HG02973 (cell line): ENCODE measurements around the gene DCAF4.

ENCODE experiments used
- ATAC-seq: cut with Tn5 transposase; IDR thresholded peaks from one replicate; pipeline ENCODE4 v1.9.1; 2021; ENCODE audit warnings: moderate library complexity; ENCODE audit not compliant: unreplicated experiment

Gene DCAF4

DNA sequence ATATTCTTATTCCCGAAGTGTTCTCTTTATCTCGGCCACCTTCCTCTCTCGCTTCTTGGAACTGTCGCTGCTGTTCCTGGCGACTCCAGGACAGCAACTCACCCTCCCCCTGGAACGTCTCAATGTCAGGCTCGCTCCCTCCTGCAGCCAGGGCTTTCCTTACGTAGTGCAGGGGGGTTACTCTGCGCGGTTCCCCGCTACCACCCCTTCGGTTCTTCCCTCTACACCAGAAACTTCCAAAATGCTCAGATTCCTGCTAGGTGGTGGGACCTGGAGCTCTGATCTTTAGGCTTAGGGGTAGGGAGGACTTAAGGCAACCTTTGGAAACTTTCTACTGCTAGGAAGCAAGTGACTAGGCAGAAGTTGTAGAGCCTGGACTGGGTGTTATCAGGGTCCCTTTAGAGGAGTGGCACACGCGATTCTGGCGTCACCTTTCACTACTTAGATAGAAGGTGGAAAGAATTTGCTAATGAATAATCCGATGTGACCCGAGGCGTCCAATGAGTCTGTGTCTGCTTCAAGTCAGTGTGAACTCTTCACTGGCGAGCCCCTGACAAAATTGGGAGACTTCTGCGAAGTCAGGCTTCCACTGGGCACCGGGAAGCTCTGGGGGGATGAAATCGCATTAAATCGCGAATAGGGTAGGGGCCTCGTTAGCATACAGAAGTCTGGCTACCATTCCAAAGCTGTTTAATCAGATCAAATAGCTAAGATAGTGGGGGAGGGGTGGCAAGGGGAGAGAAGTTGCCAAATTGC is 31.5 kb upstream of the DCAF4 start:
- ATAC-seq = no peak

DNA sequence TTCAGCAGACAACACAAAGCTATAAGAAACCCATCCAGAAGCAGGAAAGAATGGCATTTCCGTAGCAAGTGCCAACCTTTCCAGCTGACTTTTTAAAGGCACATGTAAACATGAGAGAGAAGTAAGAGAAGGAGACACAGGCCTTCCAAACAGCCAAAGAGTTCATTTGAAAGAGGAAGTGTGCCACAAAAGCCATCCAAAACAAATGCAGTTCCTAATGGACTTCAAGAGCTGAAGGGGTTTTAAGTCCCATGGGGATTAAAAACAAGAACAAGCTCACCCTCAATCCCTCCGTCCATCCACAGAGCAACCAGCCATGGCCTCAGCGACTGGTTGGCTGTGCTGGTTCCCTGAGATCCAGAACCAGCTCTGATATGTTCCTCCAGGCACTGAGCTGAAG is 27.8 kb upstream of the DCAF4 start:
- no peak for ATAC-seq

DNA sequence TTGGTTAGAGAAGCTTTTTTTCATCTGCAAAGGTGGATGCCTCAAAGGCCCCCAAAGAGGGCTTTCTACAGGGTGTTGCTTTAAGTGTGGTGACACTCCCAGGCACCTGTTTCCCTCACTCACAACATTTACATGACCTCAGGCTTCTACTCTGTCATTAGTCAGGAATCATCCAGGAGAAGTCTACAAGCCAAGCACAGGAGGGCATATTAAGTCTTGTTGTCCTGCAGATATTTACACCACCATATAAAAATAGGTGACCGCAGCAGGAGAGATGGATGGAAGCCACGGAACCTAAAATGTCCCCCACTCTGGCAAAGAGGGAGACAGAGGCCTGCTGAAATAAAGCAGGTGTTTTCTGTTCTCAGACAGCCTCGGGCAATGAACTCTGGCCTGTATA is 24.9 kb upstream of the DCAF4 start:
- no peak for ATAC-seq

DNA sequence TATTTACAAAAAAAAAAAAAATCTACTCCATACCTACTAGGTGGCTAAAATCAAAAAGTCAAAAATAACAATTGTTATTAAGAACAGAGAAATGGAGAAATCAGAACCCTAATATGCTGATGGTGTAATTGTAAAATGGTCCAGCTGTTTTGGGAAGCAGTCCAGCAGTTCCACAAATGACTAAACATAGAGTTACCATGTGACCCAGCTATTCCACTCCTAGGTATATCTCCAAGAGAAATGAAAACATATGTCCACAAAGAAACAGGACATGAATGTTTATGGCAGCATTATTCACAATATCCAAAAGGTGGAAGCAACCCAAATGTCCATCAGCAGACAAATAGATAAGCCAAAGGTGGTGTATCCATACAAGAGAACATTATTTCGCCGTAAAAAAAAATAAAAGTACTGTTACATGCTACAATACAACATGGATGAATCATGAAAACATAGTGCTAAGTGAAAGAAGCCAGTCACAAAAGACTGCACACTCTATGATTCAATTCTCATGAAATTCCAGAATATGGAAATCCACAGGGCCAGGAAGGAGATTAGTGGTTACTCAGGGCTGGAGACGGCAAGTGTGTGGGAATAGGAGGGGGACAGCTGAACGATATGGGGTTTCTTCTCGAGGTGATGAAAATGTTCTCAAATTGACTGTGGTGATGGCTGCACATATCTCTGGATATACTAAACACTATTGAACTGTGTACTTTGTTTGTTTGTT is 23.3 kb upstream of the DCAF4 start:
- ATAC-seq = no peak

DNA sequence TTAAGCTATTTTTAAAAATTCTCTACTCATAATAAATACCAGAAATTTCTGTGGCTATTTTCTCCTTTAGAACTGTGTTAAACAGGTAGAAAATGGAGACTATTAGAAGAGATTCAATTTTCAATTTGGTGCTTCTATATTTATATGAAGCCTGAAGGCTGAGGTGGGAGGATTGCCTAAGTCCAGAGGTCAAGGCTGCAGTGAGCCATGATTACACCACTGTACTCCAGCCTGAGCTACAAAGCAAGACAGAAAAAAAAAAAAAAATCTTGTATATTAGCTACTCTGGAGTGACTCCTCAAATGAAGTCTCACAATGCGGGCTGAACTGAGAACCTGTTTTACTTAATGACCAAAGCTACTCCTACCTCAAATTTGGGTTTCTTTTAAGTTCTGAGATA is 22.5 kb upstream of the DCAF4 start:
- no peak for ATAC-seq

DNA sequence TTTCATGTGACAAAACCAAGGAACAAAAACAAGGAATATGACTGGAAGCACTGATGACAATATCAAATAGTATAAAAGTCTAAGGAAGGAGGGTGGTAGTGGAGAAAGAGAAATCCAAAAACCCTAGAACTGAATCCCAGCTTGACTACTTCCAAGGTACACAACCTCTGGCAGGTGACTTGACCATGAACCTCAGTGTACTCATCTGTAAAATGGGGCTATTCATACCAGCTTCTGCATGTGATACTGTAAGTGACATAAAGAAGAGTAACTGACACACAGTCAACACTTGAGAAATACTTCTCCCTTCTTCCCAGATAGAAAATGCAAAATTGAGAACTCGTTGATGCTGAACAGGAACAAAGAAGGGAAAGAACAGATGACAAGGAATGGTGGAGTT is 22.0 kb upstream of the DCAF4 start:
- no peak for ATAC-seq

DNA sequence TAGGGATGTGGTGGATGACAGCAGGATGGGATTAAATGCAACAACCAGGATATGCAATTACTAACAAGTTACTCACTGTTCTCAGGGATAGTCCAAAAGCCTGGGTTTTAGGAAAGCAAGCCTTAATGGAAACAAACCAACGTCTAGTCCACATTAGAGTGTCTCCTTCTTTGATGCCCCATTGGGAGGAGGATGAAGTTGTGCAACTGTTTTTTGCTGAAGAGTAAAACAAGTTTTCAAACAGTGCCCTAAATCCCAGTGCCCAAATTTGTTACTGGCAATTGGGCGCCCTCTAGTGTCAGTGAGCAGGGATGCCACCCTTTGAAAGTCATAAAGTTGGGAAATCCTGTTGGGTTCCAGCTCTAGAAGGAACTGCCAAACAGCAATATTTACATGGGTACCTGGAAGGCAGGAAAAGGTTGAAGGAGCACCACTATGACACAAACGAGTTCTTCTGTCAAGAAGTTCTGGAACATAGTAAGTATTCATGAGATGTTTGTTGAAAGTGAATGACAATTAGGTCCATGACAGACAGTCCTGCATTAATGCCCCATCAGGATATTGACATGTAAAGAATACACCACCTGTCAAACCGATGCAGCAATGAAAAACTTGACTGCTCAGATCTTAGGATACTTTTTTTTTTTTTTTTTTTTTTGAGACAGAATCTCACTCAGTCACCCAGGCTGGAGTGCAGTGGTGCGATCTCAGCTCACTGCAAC is 21.3 kb upstream of the DCAF4 start:
- no peak for ATAC-seq

DNA sequence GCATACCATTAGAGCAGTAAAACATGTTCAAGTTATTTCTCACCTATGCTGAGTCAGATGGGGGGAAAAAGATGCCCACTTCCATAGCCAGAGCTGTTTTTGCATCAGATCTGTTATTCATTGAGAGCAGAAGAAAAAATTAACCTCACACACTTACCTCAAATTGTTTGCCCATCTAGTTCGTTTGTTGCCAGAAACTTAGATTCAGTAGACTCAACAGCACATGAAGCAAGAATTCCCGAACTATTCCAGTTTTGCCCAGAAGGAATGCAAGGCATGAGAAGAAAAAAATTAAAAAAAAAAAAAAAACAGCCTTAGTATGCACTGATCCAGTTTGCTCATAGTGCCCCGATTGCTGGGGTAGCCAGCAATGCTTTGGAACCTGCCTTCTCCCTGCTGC is 19.9 kb upstream of the DCAF4 start:
- no peak for ATAC-seq

DNA sequence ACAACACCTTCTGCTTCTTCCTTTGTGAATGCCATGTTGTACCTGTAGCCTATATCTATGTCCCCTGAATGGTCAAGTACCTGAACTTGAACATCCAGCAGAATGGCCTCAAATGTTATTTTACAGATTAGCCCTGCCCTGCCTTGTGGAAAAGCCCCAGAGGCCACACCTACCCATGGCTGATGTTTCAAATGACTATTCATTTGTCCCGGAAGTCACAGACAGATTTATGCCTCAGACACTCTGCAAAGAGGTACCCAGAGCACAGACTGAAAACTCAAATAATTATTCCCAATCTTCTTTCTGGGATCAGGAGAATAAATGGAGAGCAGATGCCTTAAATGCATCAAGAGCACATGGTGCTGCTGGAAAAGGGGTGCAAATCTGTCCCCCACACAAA is 19.4 kb upstream of the DCAF4 start:
- no peak for ATAC-seq

DNA sequence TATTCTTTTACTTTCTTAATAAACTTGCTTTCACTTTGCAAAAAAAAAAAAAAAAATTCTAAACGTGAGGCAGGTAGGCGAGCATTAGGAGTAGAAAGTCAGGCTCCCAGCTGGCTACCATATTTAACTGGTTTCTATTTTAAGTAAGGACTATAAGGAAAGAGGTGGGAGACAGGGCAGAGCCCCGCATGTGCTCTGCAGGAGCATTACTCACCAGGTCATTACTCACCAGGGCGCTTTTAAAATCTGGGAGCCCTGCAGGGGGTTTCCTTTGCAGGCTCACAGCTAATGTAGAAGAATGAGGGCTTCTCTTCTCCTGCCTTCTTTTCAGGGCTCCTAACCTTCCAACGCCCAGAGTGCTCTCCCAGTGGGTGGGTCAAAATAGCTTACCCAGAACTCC is 18.4 kb upstream of the DCAF4 start:
- no peak for ATAC-seq

DNA sequence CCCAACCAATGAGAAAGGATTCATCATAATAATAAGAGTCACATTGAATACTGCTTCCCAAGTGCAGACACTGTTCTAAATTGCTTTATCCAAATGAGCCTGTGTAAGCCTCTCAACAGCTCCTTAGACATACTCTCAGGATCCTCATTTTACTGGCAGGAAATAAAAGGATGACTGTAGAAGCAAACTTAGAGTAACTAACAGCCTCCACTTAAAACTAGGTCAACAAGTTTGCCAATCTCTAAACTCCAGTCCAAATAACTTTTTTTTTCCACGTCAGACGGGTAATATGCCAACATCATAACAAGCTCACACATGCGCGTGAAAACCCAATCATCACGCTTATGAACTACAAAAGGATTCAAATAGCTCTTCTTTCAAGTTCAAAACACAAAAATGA is 17.1 kb upstream of the DCAF4 start:
- ATAC-seq = no peak

DNA sequence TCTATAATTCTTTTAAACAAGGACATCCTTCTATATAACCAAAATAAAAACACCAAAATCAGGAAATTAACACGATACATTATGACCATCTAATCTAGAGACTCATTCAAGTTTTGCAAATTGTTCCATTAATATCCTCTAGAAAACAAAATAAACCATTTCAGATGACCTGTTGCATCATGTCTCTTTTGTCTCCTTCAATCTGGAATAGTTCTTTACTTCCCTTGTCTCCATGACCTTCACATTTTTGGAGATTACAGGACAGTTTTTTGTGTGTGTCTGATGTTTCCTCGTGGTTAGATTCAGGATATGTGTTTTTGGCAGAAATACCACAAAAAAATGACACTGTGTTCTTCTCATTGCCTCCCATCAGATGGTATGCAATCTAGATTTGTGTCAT is 12.5 kb upstream of the DCAF4 start:
- ATAC-seq = no peak

DNA sequence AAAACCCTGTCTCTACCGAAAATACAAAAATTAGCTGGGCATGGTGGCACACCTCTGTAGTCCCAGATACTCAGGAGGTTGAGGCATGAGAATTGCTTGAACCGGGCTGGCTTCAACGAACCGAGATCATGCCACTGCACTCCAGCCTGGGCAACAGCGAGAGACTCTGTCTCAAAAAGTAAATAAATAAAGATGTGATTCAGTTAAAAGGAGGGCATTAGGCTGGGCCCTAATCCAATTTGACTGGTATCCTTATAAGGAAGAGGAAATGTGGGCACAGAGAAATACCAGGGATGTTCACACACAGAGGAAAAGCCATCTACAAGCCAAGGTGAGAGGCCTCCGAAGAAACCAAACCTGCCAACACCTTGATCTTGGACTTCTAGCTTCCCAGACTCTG is 10.1 kb upstream of the DCAF4 start:
- ATAC-seq = no peak

DNA sequence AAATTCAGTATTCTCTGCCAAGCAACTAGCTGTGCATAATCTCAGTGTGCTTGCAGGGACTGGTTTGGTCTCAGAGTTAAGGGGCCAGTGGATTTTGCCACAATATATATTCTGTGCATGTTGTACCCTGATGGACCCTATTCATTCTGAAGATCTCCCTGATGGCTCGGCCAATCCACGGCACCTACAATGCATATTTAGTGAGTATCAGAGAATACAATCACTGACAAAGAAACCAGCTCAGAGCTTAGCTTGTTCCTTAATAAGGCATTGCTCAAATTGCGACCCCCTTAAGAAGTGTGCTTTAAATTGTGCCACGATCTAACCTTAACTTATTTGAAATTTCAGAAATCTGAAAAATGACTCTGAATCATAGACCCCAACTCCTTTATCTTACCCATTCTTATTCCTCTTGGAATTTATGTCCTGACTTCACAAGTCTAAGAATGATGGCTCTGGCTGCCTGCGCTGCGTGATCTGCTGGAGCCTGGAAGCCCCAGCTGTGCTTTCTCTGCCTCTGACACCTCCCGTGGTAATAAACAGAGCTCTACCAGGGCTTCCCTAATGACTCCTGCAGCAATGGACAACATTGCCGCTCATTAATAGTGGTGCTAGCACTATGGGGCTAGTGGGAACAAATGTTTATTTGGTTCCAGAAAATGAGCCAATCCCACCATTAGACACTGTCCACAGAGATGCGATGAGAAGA is 9.0 kb upstream of the DCAF4 start:
- ATAC-seq = no peak

DNA sequence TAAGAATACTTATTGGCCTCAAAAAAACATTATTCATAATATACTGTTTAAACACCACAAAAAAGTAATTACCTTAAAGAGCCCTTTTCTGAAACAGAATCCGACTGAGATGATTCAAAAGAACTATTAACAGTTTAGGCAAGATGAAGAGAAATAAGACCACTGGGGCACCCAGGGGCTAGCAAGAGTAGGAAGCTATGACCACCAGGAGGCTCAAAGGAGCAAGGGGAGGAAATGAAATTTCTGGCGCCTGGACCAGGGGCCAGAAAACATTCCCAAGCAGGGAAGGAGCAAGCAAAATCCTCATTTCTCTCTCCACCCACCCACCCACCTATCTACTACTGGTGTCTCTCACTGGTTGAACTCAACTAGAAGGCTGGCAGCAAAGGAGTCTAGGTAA is 6.3 kb upstream of the DCAF4 start:
- no peak for ATAC-seq

DNA sequence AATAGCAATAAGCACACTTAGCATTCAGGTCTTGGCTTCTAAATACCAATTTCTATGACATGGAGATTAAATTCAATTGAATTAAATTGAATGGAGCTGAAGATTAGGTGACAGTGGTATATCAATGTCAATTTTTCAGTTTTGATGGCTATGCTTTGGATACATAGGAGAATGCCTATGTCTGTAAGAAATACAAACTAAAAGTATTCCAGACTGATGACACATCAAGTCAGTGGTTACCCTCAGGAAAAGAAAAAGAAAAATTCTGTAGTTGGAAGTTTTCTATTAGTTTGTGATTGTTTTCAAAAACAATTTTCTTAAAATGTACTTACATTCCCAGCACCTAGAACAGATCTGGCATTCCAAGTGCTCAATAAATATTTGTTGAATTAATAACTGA is 4.9 kb upstream of the DCAF4 start:
- ATAC-seq = no peak

DNA sequence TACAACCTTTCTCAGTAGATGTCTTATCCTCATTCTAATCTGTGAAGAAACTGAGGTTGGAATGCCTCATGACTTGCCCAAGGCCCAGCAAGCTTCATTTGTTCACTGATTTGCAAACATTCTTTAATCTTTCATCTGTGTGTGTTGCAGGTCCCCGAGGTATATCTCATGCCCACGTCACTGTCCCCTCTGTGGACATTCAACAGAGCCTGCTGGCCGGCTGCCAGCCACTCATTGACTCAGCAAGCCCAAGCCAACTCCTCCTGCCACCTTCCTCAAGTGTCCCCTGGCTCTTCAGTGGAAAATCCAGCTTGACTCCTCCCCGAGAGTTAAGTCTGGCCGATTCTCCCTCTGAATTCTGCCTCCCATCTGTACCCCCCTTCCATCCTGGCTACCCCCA is 1.9 kb upstream of the DCAF4 start:
- no peak for ATAC-seq

DNA sequence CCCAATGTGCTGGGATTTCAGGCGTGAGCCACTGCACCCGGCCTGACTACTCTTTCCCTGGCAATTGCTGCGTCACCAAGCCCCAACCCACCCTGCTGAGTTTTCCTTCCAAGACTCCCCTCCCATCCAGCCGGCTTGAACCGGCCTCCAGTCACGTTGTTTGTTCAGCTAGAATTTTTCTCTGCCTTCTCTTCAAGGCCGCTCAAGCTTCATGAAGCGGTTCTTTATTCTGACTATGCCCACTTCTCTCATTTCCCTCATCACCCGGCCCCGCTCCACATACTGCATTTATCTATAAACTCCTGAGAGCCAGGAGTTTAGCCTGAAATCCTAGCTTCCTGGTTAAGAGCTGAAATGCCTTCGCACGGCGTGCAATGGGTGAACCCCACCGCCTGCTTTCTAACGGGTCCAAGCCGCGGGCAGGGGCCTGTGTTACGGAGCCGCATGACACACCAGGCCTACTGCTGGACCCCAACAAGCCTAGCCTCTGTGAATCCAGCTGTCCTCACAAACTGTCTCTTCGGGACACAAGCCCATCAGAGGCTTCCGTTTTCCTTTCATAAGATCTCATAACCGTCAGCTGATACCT is 999 bp upstream of the DCAF4 start:
- no peak for ATAC-seq

DNA sequence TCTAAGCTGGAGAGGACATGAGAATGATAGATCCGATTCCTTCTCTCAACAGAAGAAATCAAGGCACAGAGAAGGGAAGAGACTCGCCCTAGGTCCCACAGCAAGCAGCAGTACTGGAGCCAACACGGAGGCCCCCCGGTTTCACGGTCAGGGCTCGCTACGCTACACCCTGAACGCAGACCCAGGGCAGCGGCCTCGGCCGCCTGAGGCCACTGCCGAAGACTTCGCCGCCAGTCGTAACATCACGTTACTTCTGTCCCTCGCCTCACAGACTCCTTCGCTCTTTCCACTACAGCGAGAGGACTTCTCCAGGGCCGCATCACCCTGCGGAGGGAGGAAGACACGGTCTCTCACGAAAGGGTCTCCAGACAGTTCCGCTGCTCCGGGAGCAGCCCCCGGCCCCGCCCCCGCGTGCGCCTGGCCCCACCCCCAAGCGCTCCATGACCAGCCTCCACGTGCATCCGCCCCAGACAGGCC is 411 bp upstream of the DCAF4 start:
- peak; percentile 12 for ATAC-seq

DNA sequence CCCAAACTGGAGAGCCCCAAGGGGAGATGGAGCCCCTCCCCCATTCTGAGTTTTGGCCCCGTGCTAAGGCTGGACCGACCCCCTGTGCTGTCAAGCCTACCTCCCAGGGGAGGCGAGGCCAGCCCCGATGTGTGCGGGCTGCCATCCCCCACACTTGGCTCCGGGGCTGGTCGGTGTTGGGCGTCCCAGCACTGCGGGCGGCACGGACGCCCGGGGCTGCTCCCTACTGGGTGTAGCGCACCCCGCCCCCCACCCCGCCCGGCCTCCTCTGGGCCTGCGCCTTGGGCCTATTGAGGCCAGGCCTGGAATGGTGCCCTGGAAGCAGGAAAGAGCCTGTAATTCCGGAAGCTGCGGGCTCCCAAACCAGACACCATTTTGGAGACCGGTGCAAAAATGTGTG is 2.6 kb downstream of the DCAF4 start:
- no peak for ATAC-seq
